SK-N-SH treated with all-trans-retinoic acid at 6 μM for 48 hours (cell line): ENCODE data around the gene PPIL4.

ENCODE experiments used
- ARNTL ChIP-seq: fragments of 450-650 bp; formaldehyde crosslinking; IDR thresholded peaks from 2 replicates; pipeline ENCODE4 v1.5.0; 2020; ENCODE audit warnings: low read depth, mild to moderate bottlenecking, moderate library complexity, borderline replicate concordance
- PPARA ChIP-seq: fragments of 250-450 bp; sonication (Bioruptor Pico); IDR thresholded peaks from 2 replicates; pipeline ENCODE4 v1.5.0; 2020; ENCODE audit warnings: mild to moderate bottlenecking, borderline replicate concordance
- TCF4 ChIP-seq: fragments of 250-450 bp; sonication (Bioruptor Pico); IDR thresholded peaks from 2 replicates; pipeline ENCODE4 v1.8.0; 2021; ENCODE audit warnings: mild to moderate bottlenecking, moderate library complexity, borderline replicate concordance

DNA sequence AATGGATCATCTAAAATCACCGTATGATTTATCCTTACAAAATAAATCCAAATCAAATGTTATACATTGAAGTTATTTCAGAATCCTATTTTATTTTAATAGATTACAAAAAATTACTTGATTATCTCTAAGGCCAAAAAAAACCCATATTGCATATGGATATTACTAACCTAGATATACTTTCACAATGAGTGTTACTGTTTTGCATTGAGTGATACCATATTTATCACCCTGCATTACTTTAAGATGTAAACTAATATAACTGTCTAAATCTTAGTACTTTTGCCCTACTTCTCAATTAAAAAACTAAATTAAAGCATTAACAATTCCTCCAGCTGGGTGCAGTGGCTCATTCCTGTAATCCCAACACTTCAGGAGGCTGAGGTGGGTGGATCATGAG lies 11.1 kb downstream of the PPIL4 start:
- TF ChIP-seq PPARA, result no peak
- TF ChIP-seq ARNTL (CRISPR knock-in tag), result no peak
- TF ChIP-seq TCF4, result no peak
